Right hindlimb (tissue), 1 donor: Measurements from ENCODE around the gene STPG3.

Source experiments
- DNase-seq: peaks from one replicate; pipeline ENCODE4 v3.0.0-alpha.2; 2018

The STPG3 gene

GRCh38 chr9:137247135-137247915 is 3.8 kb upstream of the STPG3 start:
- DNase-seq = no peak

GRCh38 chr9:137247916-137248175 is 3.2 kb upstream of the STPG3 start:
- no peak for DNase-seq

- DNase-seq = no peak
Observed at GRCh38 chr9:137250329-137251193, 525 bp upstream of the STPG3 start.

GRCh38 chr9:137251490-137252268 is 593 bp downstream of the STPG3 start:
- DNase-seq = no peak

- no peak for DNase-seq
Observed at GRCh38 chr9:137252555-137253506, 1.7 kb downstream of the STPG3 start.

GRCh38 chr9:137253717-137254623 is 2.9 kb downstream of the STPG3 start:
- DNase-seq = no peak

- peak; percentile 96 for DNase-seq
Observed at GRCh38 chr9:137254624-137255447, 3.8 kb downstream of the STPG3 start, which contains the start of gene NELFB. Gene NELFB, plus strand, starts transcription at chr9:137255327.

GRCh38 chr9:137255448-137256114 is 4.5 kb downstream of the STPG3 start:
- no peak for DNase-seq

- DNase-seq = no peak
Observed at GRCh38 chr9:137256362-137256761, 5.3 kb downstream of the STPG3 start.

GRCh38 chr9:137256856-137257255 is 5.8 kb downstream of the STPG3 start:
- DNase-seq = no peak

- DNase-seq = peak; percentile 45
Observed at GRCh38 chr9:137262173-137262908, 11.3 kb downstream of the STPG3 start.

- DNase-seq = no peak
Observed at GRCh38 chr9:137262909-137263285, 11.8 kb downstream of the STPG3 start.

GRCh38 chr9:137263506-137263905 is 12.4 kb downstream of the STPG3 start:
- peak; percentile 15 for DNase-seq

- DNase-seq = no peak
Observed at GRCh38 chr9:137264067-137264466, 13.0 kb downstream of the STPG3 start.

GRCh38 chr9:137265496-137266161 is 14.5 kb downstream of the STPG3 start:
- DNase-seq = peak; percentile 14

GRCh38 chr9:137266162-137266527 is 15.1 kb downstream of the STPG3 start:
- DNase-seq = peak; percentile 20

GRCh38 chr9:137266585-137267453 is 15.7 kb downstream of the STPG3 start:
- DNase-seq = peak; percentile 16
